Sciatic nerve (tissue), 2 donors: ENCODE measurements around the gene MYBPHL. TPM values are rescaled to one million over a fixed set of nuclear protein-coding genes. Genes with fewer than 3 reads are reported as not detected.
A peak's percentile ranks its signal among the peaks of the same experiment; 100 is the strongest.
"Not testable (repeated sequence)": the region's sequence is repeated elsewhere in the genome, so short reads cannot be mapped to it uniquely, and the experiment has no call there.

Experiments used
- ATAC-seq: fragments of 200-7000 bp; cut with Tn5 transposase; one replicate; pipeline ENCODE4 v1.9.1; 2020; ENCODE audit warnings: mild to moderate bottlenecking, moderate library complexity
- DNase-seq: peaks from one replicate; pipeline ENCODE4 v3.0.0-alpha.2; 2020; ENCODE audit warnings: low spot score
- intact Hi-C: fragments of 100-400 bp; cut with DNase I; formaldehyde crosslinking; loops from one replicate; pipeline ENCODE4 v1.14.2; 2022
- total RNA-seq: library from RNA; stranded (reverse); fragmentation: NEBNext Ultra II Directional; extraction: Animal tissue kit (Norgen Biotek cat#: 25700); gene quantifications from one replicate; pipeline ENCODE4 v1.2.1, GENCODE V29; 2021
- donor health status: DM: no; HTN: no; CAD: no.
- donor health status: DM: no; HTN: no; CAD: no.

Gene MYBPHL
- total RNA-seq, 1 donor from 2014 or later: 0.45 TPM

- DNase-seq (no peak), ATAC-seq (no peak)
- intact Hi-C loops: no loop called here
These were observed 5.4 kb upstream of the MYBPHL start for GRCh38 chr1:109312246-109312645.

DNA sequence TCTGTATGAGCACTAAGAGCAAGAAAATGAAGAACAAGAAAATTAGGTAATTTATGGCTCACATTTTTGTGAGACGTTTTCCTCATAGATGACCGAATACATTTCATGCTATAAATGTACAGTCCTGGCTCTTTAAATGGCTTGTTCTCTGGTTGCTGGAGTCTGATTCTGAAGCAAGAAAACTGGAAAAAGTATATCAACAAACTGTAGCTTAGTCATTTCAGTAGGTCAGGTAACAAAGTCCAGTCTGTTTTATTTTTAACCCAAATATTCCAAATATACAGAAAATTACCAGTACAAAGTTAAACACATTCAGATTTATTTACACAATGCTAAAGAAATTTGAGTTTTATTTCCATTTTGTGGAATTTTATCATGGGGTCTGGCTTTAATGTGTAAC is 2.5 kb upstream of the MYBPHL start:
- DNase-seq (no peak), ATAC-seq (no peak)
- intact Hi-C loops: no loop called here

DNA sequence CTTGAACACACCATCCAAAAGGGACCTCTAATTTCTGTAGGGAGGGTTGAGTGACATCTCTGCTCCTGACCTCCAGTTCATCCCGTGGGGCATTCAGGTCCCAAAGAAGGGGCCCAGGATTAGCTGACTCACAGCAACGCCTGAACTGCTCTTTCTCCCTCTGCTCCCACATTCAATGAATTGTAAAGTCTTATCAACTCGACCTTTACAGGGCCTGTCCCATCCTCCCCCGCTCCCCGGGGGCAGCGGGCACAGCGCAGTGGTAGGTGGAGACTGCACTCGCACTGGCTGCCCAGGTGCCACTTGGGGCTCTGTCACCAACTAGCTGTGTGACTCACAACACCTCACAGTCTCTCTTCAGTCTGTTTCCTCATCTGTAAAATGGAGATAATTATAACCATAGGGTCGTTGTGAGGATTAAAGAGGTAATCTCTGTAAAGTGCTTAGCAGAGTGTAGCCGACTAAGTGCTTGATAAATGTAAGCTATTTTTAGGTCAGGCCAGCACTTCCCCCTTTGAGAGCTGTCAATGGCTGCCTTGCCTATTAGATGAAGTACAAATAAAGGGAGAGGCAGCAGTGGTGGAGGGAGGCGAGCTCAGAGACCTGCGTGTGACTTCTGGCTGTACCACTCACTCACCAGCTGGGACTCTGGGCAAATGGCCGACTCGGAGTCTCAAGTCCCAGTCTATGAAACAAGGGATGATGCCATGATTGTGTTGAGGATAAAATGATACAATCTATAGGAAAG is 637 bp upstream of the MYBPHL start:
- ATAC-seq (peak; percentile 16), DNase-seq (no peak)
- intact Hi-C loops: no loop called here

DNA sequence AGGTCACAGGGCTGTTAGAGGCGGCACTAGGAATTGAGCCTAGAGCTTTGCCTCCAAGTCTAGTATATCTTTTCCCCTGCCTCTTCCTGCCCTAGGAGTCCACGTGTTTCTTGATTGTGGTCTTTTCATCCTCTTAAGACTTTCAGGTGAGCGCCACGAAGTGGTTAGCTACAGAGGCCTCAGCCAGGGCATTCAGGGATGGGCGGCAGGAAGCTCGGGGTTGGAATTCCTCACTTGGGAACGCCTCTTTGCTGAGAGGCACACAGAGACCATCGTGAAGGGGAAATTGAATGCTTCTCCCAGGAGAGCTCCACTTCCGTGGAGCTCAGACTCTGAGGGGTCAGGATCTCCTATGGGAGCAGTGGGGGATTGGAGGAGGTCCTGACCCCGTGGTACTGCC is 820 bp downstream of the MYBPHL start:
- peak; percentile 6 for ATAC-seq
- DNase-seq, intact Hi-C loops: not testable (repeated sequence)

GRCh38 chr1:109304226-109304920 is 2.4 kb downstream of the MYBPHL start:
- DNase-seq (no peak), ATAC-seq (peak; percentile 80)
- intact Hi-C loops: no loop called here

DNA sequence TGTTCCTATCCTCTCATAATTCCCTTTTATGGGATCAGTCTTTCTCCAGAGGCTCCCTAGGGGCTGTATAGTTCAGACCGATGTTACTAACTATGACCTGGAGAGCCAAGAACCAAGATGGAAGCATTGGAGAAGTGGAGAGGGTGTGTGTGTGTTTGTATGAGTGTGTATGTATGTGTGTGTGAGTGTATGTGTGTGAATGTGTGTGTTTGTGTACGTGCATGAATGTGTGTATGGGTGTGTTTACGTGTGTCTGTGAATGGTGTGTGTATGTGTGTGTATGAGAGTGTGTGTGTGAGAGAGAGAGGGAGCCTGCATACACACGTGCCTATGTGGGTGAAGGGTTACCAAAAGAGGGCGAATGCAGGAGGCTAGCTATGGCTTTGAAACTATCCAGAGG is 4.9 kb downstream of the MYBPHL start:
- DNase-seq: no peak
- intact Hi-C loops: no loop called here
- ATAC-seq: no peak

DNA sequence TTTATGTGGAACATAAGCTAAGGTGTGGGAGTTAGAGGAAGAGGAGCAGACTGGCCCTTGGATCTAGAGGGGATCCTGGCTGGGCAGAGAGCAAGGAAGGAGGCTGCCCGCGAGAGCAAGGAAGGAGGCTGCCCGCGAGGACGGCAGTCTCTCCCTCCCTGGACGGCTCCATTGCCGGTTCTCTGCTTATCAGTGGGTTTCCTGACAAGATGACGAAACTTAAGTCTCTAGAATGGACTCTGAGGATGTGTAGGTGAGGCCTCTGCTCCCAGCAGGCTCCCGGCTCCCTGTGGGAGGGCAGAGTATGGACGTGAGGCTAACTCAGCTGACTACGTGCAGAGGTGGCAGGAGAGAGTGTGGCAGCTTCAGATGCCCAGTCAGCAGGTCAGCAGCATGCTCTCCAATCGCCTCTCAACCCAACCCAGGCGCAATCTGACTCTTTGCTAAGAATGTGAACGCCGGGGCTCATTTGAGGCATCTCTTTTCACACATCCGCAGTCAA is 6.1 kb downstream of the MYBPHL start:
- ATAC-seq (no peak), DNase-seq (no peak)
- intact Hi-C loops: no loop called here

DNA sequence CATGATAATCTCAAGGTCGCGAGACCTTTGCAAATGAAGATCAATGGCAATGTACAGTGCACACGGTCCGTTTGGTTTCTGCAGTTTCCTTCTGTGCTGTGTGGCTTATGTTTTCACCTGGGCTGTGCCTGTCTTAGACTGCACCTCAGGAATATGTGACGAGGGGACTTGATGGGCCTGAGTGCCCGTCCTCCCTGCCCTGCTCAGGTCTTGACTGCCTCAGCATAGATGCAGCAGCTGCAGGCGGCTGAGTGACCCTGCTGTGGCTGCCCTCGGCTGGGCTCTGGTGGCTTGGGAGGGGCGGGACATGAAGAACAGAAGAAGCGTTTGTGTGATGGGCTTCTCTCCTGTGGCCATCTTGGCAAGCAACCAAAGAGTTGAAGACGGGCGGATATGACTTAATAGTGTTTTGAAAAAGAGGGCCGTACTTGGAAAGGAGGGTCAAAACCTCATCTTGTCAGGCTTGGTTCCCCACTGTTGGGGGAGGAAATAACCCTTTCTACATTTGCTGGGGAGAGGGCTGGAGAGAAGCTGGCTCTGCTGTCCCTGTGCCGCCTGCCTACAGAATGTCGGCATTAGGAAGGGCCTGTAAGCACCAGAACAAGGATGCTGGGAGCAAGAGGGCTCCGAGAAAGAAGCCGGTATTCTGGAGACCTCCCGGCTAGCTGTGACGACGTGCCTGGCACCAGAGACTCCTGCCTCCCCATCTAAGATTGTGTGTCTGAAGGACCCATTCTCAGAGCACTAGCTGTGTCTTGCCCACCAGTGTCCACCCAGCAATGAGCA is 7.1 kb downstream of the MYBPHL start:
- intact Hi-C loops: no loop called here
- ATAC-seq: peak; percentile 92

DNA sequence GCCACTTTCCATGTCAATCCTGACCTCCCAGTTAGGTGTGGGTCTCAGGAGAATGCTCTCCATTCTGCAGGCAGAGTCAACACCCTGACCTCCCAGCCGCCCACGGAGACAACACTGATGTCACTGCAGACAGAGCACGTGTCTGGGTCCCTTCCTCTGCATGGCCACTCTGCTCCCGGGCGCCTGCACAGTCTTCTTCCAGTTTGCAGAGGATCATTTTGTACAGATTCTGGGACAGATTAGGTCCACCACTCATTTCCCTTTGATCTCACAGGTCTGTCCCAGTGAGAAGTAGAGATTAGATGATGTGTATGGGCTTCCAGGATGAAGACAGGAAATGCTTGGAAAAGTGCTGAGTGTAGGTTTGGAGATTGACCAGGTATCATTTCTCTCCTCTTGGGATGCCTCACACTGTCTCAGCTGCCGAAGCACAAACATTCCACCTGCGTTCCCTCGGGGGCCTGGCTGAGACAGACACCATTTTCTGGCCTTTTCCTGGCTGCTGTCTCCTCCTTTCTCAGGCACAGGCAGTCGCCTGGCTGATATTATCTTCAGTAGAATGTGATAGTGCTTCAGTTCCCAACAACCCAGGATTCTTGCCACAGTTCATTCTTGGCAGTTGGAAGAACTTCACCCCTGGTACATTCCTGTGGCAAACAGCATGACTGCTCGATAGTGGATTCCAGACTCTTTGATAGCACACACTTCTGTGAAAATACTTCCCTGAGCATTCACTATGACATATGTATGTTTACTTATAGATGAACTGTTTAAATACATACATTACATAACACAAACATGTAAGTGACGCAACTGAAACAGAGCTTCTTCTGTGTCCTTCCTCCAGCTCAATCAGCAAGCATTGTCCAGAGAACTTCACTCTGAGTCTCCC is 7.9 kb downstream of the MYBPHL start:
- peak; percentile 86 for DNase-seq
- intact Hi-C loops: no loop called here
- ATAC-seq: peak; percentile 83

More for the DNA sequence above, 7.1 kb downstream of the MYBPHL start:
- DNase-seq: peak; percentile 86

DNA sequence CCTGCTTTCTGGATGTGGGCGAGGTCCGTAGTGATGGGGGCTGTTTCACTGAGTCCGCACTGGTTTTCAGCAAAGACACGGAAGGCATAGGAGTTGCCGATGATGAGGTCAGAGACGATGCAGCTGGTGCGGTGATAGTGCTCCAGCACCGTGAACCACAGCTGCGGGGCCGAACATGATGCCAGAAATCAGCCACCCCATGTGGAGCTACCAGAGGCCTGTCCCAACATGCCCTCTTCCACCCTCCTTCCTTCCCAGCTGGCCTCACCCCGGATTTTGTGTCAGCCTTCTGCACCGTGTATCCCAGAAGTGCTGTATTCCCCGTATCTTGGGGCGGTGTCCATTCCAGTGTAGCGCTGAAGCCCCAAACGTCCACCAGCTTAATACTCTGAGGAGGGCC is 10.0 kb downstream of the MYBPHL start:
- ATAC-seq (no peak), DNase-seq (no peak)
- intact Hi-C loops: no loop called here

GRCh38 chr1:109295712-109296415 is 10.9 kb downstream of the MYBPHL start:
- DNase-seq (no peak), ATAC-seq (no peak)
- intact Hi-C loops: no loop called here

- no peak for DNase-seq
- ATAC-seq: no peak
- intact Hi-C loops: no loop called here
These were observed 12.3 kb downstream of the MYBPHL start for GRCh38 chr1:109294481-109294880.

DNA sequence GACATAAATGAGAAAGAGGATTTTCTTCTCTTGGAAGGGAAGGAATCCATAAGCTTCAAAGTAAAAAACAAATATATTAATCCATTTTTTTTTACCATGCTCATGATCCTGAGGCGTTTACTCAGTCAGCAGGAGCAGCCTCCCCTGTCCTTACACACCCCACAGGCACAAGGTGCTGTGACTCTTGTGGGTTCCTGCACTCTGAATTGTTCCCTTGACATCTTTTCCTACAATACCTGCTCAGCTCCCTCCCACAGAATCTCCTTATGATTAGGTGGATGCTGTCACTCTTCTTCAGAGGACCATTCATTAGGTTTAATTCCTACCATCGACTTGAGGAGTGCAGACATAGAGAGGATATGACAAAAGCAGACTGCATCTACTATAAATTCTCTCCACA is 13.8 kb downstream of the MYBPHL start:
- intact Hi-C loops: no loop called here
- DNase-seq: no peak
- ATAC-seq: no peak

DNA sequence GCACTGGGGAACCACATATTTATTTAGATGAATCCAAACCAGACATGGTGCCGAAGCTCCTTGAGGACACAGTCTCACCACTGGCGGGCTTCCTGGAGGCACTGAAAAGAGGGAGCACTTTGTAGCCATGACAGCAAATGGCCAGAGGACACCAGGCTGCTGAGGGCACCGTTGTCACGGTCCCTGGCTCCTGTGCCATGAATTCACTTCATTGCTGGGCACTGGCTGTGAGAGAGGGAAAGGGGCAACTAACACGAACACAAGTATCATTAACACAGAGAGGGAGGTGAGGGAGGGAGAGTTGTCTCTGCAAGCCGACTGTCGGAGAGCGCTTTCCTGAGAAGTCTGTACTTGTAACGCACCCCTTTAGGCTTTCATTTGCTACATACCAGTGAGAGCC is 14.4 kb downstream of the MYBPHL start:
- ATAC-seq (no peak), DNase-seq (no peak)
- intact Hi-C loops: no loop called here

- ATAC-seq: peak; percentile 24
- intact Hi-C loops: no loop called here
- no peak for DNase-seq
These were observed 15.8 kb downstream of the MYBPHL start for GRCh38 chr1:109290998-109291397.

GRCh38 chr1:109290137-109290536 is 16.7 kb downstream of the MYBPHL start:
- intact Hi-C loops: no loop called here
- ATAC-seq: no peak
- DNase-seq: no peak

DNA sequence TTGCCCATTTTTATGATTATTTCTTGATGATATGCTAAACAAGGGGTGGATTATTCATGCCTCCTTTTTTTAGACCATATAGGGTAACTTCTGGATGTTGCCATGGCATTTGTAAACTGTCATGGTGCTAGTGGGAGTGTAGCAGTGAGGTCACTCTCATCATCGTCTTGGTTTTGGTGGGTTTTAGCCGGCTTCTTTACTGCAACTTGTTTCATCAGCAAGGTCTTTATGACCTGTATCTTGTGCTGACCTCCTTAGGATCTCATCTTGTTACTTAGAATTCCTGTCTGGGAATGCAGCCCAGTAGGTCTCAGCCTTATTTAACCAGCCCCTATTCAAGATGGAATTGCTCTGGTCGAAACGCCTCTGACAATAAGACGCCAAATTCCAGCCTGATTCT is 20.0 kb downstream of the MYBPHL start:
- intact Hi-C loops, ATAC-seq, DNase-seq: not testable (repeated sequence)
